ENCODE data around the gene NTF3.

NTF3 gene

GRCh38 chr12:5489760-5490406 is 58.0 kb downstream of the NTF3 start:
- peak; percentile 48 for DNase-seq

GRCh38 chr12:5492562-5492961 is 60.7 kb downstream of the NTF3 start:
- no peak for DNase-seq

- DNase-seq: no peak
Observed at GRCh38 chr12:5493018-5493417, 61.1 kb downstream of the NTF3 start.

GRCh38 chr12:5494343-5494742 is 62.4 kb downstream of the NTF3 start:
- no peak for DNase-seq

GRCh38 chr12:5497329-5498053 is 65.6 kb downstream of the NTF3 start:
- peak; percentile 40 for DNase-seq

GRCh38 chr12:5498076-5498475 is 66.2 kb downstream of the NTF3 start:
- peak; percentile 69 for DNase-seq

GRCh38 chr12:5498806-5499205 is 66.9 kb downstream of the NTF3 start:
- DNase-seq: no peak

GRCh38 chr12:5499566-5500330 is 67.8 kb downstream of the NTF3 start:
- peak; percentile 98 for DNase-seq

- DNase-seq: no peak
Observed at GRCh38 chr12:5500331-5500659, 68.4 kb downstream of the NTF3 start.

- DNase-seq: no peak
Observed at GRCh38 chr12:5503774-5504173, 71.9 kb downstream of the NTF3 start.

GRCh38 chr12:5505116-5505515 is 73.2 kb downstream of the NTF3 start:
- no peak for DNase-seq

- DNase-seq: no peak
Observed at GRCh38 chr12:5505751-5506150, 73.8 kb downstream of the NTF3 start.

- DNase-seq: no peak
Observed at GRCh38 chr12:5506295-5506694, 74.4 kb downstream of the NTF3 start.

- no peak for DNase-seq
Observed at GRCh38 chr12:5506821-5507231, 74.9 kb downstream of the NTF3 start.

GRCh38 chr12:5507401-5507935 is 75.6 kb downstream of the NTF3 start:
- peak; percentile 52 for DNase-seq

GRCh38 chr12:5507944-5508343 is 76.0 kb downstream of the NTF3 start:
- DNase-seq: no peak

GRCh38 chr12:5509102-5509501 is 77.2 kb downstream of the NTF3 start:
- no peak for DNase-seq

GRCh38 chr12:5509557-5509956 is 77.6 kb downstream of the NTF3 start:
- no peak for DNase-seq

GRCh38 chr12:5510251-5510805 is 78.4 kb downstream of the NTF3 start:
- no peak for DNase-seq

- DNase-seq: no peak
Observed at GRCh38 chr12:5511256-5511643, 79.3 kb downstream of the NTF3 start.

GRCh38 chr12:5511644-5512600 is 80.0 kb downstream of the NTF3 start:
- peak; percentile 57 for DNase-seq

GRCh38 chr12:5512601-5512970 is 80.7 kb downstream of the NTF3 start:
- no peak for DNase-seq

Data from fibroblast of skin of right quadriceps (primary cell).